Tibial nerve (tissue), 4 donors: ENCODE data around the gene ACTL9. TPM values are rescaled to one million over a fixed set of nuclear protein-coding genes. Genes with fewer than 3 reads are reported as not detected.

Experiments used
- DNase-seq, 2 donors: peaks; one replicate each; pipeline ENCODE4 v3.0.0-alpha.2; 2019; ENCODE audit warnings: low spot score in 2 of 2
- H3K27ac ChIP-seq, 4 donors: fragments of 200-600 bp; sonication (generic) in 3 of 4; one replicate each; pipeline ENCODE4 v1.5.1; 2017 to 2019; ENCODE audit warnings: mild to moderate bottlenecking in 1 of 4
- H3K27me3 ChIP-seq, 2 donors: fragments of 200-600 bp; sonication (generic) in 1 of 2; one replicate each; pipeline versions ENCODE4 v1.5.1 to v1.6.0; 2017 to 2019
- H3K36me3 ChIP-seq, 3 donors: fragments of 200-600 bp; sonication (generic); one replicate each; pipeline ENCODE4 v1.5.1; 2018 to 2019
- H3K4me1 ChIP-seq, 4 donors: fragments of 200-600 bp; sonication (generic) in 3 of 4; one replicate each; pipeline ENCODE4 v1.5.1; 2017 to 2019
- H3K4me3 ChIP-seq, 4 donors: fragments of 200-600 bp; sonication (generic) in 3 of 4; one replicate each; pipeline ENCODE4 v1.5.1; 2017 to 2019; ENCODE audit warnings: mild to moderate bottlenecking in 1 of 4, moderate library complexity in 1 of 4
- H3K9me3 ChIP-seq, 4 donors: fragments of 200-600 bp; sonication (generic) in 3 of 4; one replicate each; pipeline ENCODE4 v1.5.1; 2017 to 2019
- EP300 ChIP-seq, 2 donors: sonication (generic); formaldehyde crosslinking; IDR thresholded peaks; one replicate each; pipeline ENCODE4 v1.6.1; 2017; ENCODE audit warnings: antibody characterized with exemption in 2 of 2, mild to moderate bottlenecking in 1 of 2
- POLR2A ChIP-seq, 2 donors: fragments of 450-650 bp; IDR thresholded peaks; one replicate each; pipeline ENCODE4 v1.6.1; 2017; ENCODE audit warnings: antibody characterized with exemption in 2 of 2, mild to moderate bottlenecking in 2 of 2, moderate library complexity in 2 of 2
- WGBS, 2 donors: methylation state at CpG; one replicate each; pipeline ENCODE4 v1.1.5; 2018; 5-methylcytosine and 5-hydroxymethylcytosine counted together
- total RNA-seq, 4 donors: library from RNA; depleted of rRNA; stranded (reverse); fragments of >200 nt; gene quantifications; one replicate each; pipeline ENCODE4 v1.1.0, GENCODE V29; 2016
- TF ChIP-seq, protein P1 (sequence below), 5 experiments: fragments of 200-600 bp in 3 of 5; fragments of 450-650 bp in 2 of 5; sonication (generic) in 3 of 5; IDR thresholded peaks; one replicate each; pipeline ENCODE4 v1.5.1; 2016 to 2019; ENCODE audit warnings: antibody characterized with exemption in 5 of 5, mild to moderate bottlenecking in 3 of 5, moderate library complexity in 2 of 5

Gene ACTL9
- total RNA-seq, 4 donors from 2014 or later = not detected

DNA sequence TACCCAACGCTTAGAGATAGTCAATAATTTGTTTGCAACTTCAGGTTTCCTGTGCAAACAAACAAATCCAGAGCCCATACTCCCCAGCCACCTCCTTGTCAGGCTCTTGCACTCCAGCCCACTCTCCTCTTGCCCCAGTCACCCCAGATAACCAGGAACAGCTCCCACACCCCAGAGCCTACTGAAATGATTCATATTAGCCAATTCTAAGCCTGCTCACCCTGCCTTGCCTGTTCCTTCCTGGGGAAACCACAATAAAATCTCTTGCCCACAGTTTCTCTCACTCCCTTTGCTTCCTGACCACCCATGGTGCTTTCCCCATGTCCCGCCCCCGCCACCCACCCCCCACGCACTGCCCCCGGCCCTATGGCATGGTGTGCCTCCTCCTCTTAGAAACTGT, 3.8 kb upstream of the ACTL9 start:
- Histone ChIP-seq H3K27me3 (peaks cover 0 to 4% of the 10 kb centered on the region in 2 donors), H3K27ac (no peak overlapping the region), H3K4me1 (no peaks in the 10 kb centered on the region), H3K36me3 (no peaks in the 10 kb centered on the region), H3K4me3 (no peak overlapping the region), H3K9me3 (peaks cover 0 to 11% (median 0%) of the 10 kb centered on the region in 4 donors)
- TF ChIP-seq, protein P1, sequence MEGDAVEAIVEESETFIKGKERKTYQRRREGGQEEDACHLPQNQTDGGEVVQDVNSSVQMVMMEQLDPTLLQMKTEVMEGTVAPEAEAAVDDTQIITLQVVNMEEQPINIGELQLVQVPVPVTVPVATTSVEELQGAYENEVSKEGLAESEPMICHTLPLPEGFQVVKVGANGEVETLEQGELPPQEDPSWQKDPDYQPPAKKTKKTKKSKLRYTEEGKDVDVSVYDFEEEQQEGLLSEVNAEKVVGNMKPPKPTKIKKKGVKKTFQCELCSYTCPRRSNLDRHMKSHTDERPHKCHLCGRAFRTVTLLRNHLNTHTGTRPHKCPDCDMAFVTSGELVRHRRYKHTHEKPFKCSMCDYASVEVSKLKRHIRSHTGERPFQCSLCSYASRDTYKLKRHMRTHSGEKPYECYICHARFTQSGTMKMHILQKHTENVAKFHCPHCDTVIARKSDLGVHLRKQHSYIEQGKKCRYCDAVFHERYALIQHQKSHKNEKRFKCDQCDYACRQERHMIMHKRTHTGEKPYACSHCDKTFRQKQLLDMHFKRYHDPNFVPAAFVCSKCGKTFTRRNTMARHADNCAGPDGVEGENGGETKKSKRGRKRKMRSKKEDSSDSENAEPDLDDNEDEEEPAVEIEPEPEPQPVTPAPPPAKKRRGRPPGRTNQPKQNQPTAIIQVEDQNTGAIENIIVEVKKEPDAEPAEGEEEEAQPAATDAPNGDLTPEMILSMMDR (IDR thresholded peaks at IDR 0.05) = no peak
- TF ChIP-seq POLR2A (IDR thresholded peaks at IDR 0.05) (no peak), EP300 (IDR thresholded peaks at IDR 0.05) (no peak)
- no peak for DNase-seq
- 31 to 42% methylated on average over 5 of the region's 5 CpGs for WGBS, 2 donors

DNA sequence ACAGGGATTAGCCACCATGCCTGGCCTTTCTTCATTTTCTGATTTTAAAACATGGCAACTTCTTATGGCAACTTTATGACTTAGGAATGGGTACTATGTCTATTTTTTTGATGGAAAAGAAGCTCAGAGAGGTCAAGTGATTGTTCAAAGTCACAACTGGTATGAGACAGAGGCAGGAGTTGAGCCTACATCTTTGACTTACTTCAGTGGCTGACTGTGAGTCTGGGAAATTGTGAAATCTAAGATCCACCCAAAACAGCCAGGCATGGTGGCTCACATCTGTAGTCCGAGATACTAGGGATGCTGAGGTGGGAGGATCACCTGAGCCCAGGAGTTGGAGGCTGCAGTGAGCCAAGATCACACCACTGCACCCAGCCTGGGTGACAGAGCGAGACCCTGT, 2.4 kb upstream of the ACTL9 start:
- DNase-seq = no peak
- no peak for TF ChIP-seq POLR2A (IDR thresholded peaks at IDR 0.05)
- Histone ChIP-seq H3K4me1 (no peaks in the 10 kb centered on the region), H3K27ac (no peak overlapping the region), H3K27me3 (peaks cover 0 to 4% of the 10 kb centered on the region in 2 donors), H3K9me3 (peaks cover 0 to 11% (median 0%) of the 10 kb centered on the region in 4 donors), H3K4me3 (no peak overlapping the region), H3K36me3 (no peaks in the 10 kb centered on the region)
- WGBS, 2 donors = 72 to 80% methylated on average over 2 of the region's 2 CpGs

DNA sequence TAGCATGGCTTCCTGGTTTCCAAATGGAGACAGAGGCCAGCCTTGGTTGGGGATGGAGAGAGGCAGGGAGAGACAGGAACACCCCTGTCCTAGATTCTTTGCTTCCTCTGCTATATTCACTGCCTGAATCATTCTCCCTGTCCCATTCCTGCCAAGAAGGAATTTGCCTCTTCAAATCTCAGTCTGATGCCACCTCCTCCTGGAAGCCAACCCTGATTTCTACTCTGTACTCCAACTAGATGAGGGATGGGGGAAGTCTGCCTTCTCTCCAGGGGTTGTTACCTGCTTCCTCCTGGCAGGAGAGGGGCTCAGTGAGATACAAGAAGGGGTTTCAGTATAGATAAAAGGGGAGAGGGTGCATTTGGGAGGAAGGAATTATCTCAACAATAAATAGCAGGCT, 1.3 kb upstream of the ACTL9 start:
- peaks cover 0 to 4% of the 10 kb centered on the region in 2 donors for H3K27me3 ChIP-seq
- TF ChIP-seq EP300 (IDR thresholded peaks at IDR 0.05) (no peak), POLR2A (IDR thresholded peaks at IDR 0.05) (no peak)
- TF ChIP-seq, protein P1 (IDR thresholded peaks at IDR 0.05) = no peak
- no peak overlapping the region for H3K27ac ChIP-seq
- H3K9me3 ChIP-seq = peaks cover 0 to 11% (median 0%) of the 10 kb centered on the region in 4 donors
- no peak overlapping the region for H3K4me3 ChIP-seq
- no peak for DNase-seq
- no peaks in the 10 kb centered on the region for H3K36me3 ChIP-seq
- no peaks in the 10 kb centered on the region for H3K4me1 ChIP-seq

DNA sequence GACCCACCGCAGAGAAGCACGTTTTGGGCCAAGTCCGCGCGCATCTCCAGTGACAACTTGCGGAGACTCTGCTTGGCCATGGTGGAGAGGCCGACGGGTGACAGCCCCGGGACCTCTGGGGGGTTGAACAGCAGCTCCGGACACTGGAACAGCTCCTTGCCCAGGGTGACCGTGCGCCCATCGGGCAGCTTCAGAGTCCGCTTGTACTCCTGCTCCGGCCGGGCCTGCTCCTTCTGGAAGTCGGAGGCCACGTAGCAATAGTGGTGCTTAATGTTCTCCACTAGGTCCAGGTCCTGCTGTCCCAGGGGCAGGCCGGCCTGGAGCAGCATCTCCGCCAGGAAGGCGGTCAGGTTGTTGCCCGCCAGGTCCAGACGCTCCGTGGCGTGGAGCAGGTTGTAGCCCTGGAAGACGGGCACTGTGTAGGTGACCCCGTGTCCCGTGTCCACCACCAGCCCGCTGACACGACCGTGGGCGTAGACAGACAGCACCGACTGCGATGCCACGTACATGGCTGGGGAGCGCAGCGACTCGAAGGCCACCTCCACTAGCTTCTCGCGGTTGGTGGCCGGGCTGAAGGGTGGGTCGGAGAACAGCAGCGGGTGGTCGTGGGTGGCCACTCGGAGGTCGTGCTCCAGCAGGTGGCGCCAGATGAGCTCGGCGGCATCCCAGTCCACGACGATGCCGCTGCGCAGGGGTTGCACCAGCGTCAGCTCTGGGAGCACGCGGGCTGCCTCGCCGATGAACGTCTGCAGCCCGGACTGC, 743 bp downstream of the ACTL9 start:
- 48 to 85% methylated on average over 10 to 44 of the region's 60 CpGs for WGBS, 2 donors

DNA sequence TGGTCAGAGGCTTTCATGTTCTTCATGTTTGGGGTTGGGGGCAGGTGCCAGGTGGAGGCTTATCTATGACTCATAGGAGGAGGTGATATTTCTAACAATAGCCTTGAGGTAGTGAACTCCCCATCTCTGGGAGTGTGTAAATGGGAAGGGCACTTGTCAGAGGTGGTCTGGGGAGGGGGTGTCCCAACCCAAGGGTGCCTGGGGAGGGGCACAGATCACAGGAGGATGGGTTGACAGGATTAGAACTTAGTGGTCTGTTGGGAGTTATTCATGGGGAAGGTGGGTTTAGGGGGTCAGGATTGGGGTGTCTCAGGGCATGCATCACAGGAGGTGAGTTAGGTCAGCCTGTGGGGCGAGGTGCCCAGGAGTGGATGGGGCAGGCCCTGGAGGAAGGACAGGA, 1.6 kb downstream of the ACTL9 start:
- Histone ChIP-seq H3K36me3 (no peaks in the 10 kb centered on the region), H3K27me3 (peaks cover 0 to 4% of the 10 kb centered on the region in 2 donors), H3K4me3 (no peak overlapping the region), H3K27ac (no peak overlapping the region), H3K4me1 (no peaks in the 10 kb centered on the region), H3K9me3 (peaks cover 0 to 11% (median 0%) of the 10 kb centered on the region in 4 donors)
- no peak for TF ChIP-seq EP300 (IDR thresholded peaks at IDR 0.05)
- TF ChIP-seq, protein P1 (IDR thresholded peaks at IDR 0.05) = no peak
- TF ChIP-seq POLR2A (IDR thresholded peaks at IDR 0.05) = no peak
- no peak for DNase-seq
- WGBS, 2 donors = 63 to 75% methylated on average over 1 of the region's 1 CpG

More for the DNA sequence above, 743 bp downstream of the ACTL9 start:
- H3K27me3 ChIP-seq = peaks cover 0 to 4% of the 10 kb centered on the region in 2 donors
- peaks cover 0 to 11% (median 0%) of the 10 kb centered on the region in 4 donors for H3K9me3 ChIP-seq
- no peak for DNase-seq
- H3K36me3 ChIP-seq = no peaks in the 10 kb centered on the region
- no peak overlapping the region for H3K4me3 ChIP-seq
- H3K4me1 ChIP-seq = no peaks in the 10 kb centered on the region
- no peak overlapping the region for H3K27ac ChIP-seq
- no peak for TF ChIP-seq POLR2A (IDR thresholded peaks at IDR 0.05)
- TF ChIP-seq EP300 (IDR thresholded peaks at IDR 0.05) = no peak
- TF ChIP-seq, protein P1 (IDR thresholded peaks at IDR 0.05) = no peak
